C1 segment of cervical spinal cord (tissue), 14 donors: ENCODE data around the gene CNN2.

Experiments used
- DNase-seq, 14 donors: peaks; one replicate each; lab custom pipeline; 2025; lab: John Stamatoyannopoulos, UW

The CNN2 gene

DNA sequence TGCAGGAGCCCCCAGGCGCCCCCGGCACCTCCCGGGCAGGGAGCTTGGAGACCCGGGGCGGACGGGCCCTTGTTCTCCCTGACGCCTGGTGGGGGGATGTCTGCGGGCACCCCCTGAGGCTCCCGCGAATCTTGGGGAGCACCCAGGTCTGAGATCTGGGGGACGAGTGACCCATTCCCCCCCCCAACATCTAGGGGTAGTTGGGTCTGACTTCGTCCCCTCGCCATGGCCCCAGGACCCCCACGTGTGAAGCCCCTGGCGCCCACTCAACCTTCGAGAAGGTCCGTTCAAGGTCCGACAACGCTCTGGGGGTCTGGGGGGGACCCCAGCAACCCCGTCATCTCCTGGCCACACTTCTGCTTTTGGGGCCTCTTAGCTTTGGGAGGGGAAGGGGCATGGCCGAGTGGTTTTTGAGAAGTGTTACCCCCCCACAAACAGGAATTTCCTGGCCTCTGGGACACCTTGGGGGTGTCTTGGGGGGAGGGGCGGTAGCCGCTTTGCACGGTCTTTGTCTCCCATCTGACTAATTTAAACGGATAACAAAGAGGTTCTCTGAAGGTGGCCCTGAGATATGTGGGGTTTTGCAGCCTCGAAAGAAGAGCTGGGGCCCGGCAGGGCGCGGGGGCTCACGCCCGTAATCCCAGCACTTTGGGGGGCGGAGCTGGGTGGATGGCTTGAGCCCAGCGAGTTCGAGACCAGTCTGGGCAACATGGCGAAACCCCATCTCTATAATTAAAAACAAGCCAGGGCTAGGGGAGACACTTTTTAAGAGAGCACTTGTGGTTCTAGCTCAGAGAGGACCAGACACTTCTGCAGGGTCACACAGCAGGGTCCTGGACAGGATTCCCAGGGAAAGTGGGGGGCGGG, 608 bp downstream of the CNN2 start:
- DNase-seq: no peak

- DNase-seq: no peak
These were observed 1.2 kb downstream of the CNN2 start for GRCh38 chr19:1027650-1028061.

DNA sequence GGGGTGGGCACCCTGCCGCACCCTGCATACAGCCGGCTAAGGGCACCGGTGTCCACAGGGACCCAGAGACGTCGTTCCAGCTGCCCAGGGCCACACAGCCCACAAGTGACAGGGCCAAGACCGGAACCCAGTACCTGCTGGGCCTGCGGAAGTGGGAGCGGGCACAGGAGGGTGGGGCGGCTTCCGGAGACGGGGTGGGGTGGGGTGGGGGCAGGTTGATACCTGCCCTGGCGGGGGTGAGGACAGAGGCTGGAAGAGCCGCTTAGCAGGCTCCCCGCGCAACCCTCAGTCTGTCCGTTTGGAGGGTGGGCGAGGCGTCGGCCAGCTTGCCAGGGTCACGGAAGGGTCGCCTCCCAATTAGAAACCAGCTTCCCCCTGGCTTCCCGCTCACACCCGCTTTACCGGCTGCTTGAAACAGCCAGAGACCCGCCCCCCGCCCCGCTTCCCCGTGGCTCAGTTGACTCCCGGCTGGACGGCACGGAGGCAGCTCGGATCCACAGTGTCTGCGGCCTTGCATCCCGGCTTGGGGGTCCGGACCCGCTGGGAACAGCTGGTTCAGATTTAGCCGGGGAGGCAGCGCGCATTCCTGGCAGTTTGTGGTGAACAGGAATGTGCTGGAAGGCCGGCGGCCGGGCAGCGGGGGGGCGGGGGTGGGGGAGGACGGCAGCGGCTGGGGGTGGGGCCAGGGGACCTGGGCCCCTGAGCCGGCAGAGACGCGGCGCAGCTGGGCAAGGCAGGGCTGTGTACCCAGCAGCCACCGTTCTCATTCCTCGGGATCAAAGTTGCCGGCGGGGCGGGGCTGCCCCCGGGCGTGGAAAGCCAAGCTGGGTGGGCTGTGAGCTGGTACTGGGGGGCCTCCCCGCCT, 1.9 kb downstream of the CNN2 start:
- DNase-seq: no peak

GRCh38 chr19:1032264-1032867, 6.0 kb downstream of the CNN2 start:
- DNase-seq: no peak

GRCh38 chr19:1035998-1036621, 9.7 kb downstream of the CNN2 start:
- DNase-seq: no peak

GRCh38 chr19:1037621-1038064, 11.2 kb downstream of the CNN2 start:
- no peak for DNase-seq

GRCh38 chr19:1038978-1039645, 12.7 kb downstream of the CNN2 start:
- no peak for DNase-seq

- DNase-seq: peak; percentile 39 to 94 (median 86)
These were observed 13.5 kb downstream of the CNN2 start, which contains the start of gene ABCA7 for GRCh38 chr19:1039646-1040475. TSS of gene ABCA7 (plus strand) at chr19:1040107. CDS start at chr19:1041362, 1,255 bp downstream.

GRCh38 chr19:1040476-1041271, 14.3 kb downstream of the CNN2 start:
- peak; percentile 22 to 88 (median 77) for DNase-seq

GRCh38 chr19:1041272-1041834, 14.9 kb downstream of the CNN2 start:
- DNase-seq: no peak

GRCh38 chr19:1041835-1042685, 15.7 kb downstream of the CNN2 start:
- no peak for DNase-seq

GRCh38 chr19:1042689-1043511, 16.5 kb downstream of the CNN2 start:
- DNase-seq: no peak

GRCh38 chr19:1045247-1045603, 18.8 kb downstream of the CNN2 start:
- DNase-seq: no peak

- no peak for DNase-seq
These were observed 19.8 kb downstream of the CNN2 start for GRCh38 chr19:1046117-1046626.

- DNase-seq: no peak
These were observed 20.7 kb downstream of the CNN2 start for GRCh38 chr19:1046836-1047695.

DNA sequence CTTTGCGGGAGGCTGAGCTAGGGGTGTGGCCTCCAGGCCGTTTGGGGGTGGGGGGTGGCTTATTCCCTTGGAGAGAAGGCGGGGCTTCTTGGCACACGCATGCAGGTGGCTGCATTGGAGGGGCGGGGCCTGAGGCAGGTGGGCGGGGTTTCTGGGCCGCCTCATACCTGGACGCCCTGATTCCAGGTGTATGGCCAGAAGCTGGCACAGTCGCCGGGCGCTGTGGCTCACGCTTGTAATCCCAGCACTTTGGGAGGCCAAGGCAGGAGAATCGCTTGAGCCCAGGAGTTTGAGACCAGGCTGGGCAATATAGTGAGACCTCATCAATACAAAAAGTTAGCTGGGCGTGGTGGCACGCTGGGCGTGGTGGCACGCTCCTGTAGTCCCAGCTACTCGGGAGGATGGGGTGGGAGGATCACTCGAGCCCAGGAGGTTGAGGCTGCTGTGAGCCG, 21.3 kb downstream of the CNN2 start:
- DNase-seq: no peak
